Panc1 (cell line): ENCODE results near the gene ST3GAL4. TPM values are rescaled to one million over a fixed set of nuclear protein-coding genes. Genes with fewer than 3 reads are reported as not detected.

ENCODE experiments used
- ATAC-seq: fragments of 200-7000 bp; cut with Tn5 transposase; 2 replicates; pipeline ENCODE4 v1.9.1; 2020; ENCODE audit warnings: mild to moderate bottlenecking, moderate library complexity
- BruUV-seq: library from RNA; stranded (reverse); fragments of 400-500 nt; replicated peaks from 2 replicates; lab custom pipeline; 2021; lab: Mats Ljungman, UMichigan
- CTCF ChIA-PET: fragments of 300-600 bp; sonication (Branson Sonifier 250); formaldehyde crosslinking; loops from one replicate; lab custom pipeline; 2022; ENCODE audit warnings: antibody characterized with exemption; lab: Charles Lee
- POLR2A ChIA-PET: fragments of 300-600 bp; sonication (Branson Sonifier 250); formaldehyde crosslinking; loops from one replicate; lab custom pipeline; 2022; ENCODE audit warnings: antibody characterized with exemption; lab: Charles Lee
- DNase-seq: peaks from one replicate; pipeline ENCODE4 v3.0.0-alpha.2; 2010; ENCODE audit warnings: low read depth, low spot score
- H3K27ac ChIP-seq: 2 replicates; pipeline ENCODE4 v1.5.1; 2011; ENCODE audit warnings: mild to moderate bottlenecking, low read length, inconsistent platforms
- H3K27me3 ChIP-seq: fragments of 200-500 bp; sonication (Bioruptor generic); 2 replicates; pipeline ENCODE4 v1.6.0; 2014; ENCODE audit warnings: low read length, inconsistent platforms; ENCODE audit not compliant: control insufficient read depth, insufficient read depth
- H3K36me3 ChIP-seq: fragments of 200-500 bp; sonication (Bioruptor generic); 2 replicates; pipeline ENCODE4 v1.5.1; 2014; ENCODE audit warnings: inconsistent platforms, mild to moderate bottlenecking, low read length, moderate library complexity; ENCODE audit not compliant: control insufficient read depth, insufficient read depth
- H3K4me1 ChIP-seq: 2 replicates; pipeline ENCODE4 v1.5.1; 2011; ENCODE audit warnings: inconsistent platforms, mild to moderate bottlenecking, low read length, moderate library complexity; ENCODE audit not compliant: control insufficient read depth, insufficient read depth
- H3K4me3 ChIP-seq, 2 experiments: 2 replicates each; pipeline ENCODE4 v1.5.1; 2011 to 2012; ENCODE audit warnings: low read depth in 2 of 2, low read length in 2 of 2, mild to moderate bottlenecking in 2 of 2, inconsistent platforms in 1 of 2, moderate library complexity in 1 of 2
- H3K9me3 ChIP-seq: fragments of 200-500 bp; sonication (Bioruptor generic); 2 replicates; pipeline ENCODE4 v1.5.1; 2014; ENCODE audit warnings: low read depth, mild to moderate bottlenecking, inconsistent platforms, low read length, moderate library complexity; ENCODE audit not compliant: control insufficient read depth, insufficient read depth
- CTCF ChIP-seq: fragments of 450-650 bp; IDR thresholded peaks from 2 replicates; pipeline ENCODE4 v1.5.1; 2017; ENCODE audit warnings: mild to moderate bottlenecking
- POLR2AphosphoS5 ChIP-seq: IDR thresholded peaks from 2 replicates; pipeline ENCODE4 v1.6.1; 2012; ENCODE audit warnings: mild to moderate bottlenecking, low read depth, low read length, moderate library complexity
- SIN3A ChIP-seq: IDR thresholded peaks from 2 replicates; pipeline ENCODE4 v1.6.1; 2012; ENCODE audit warnings: low read depth, mild to moderate bottlenecking, low read length, moderate library complexity, borderline replicate concordance; ENCODE audit not compliant: insufficient read depth
- TCF7L2 ChIP-seq: IDR thresholded peaks from 2 replicates; pipeline ENCODE4 v1.6.1; 2011; ENCODE audit warnings: mild to moderate bottlenecking, low read depth, low read length, inconsistent platforms
- in situ Hi-C: cut with HindIII; loops from 2 replicates; pipeline ENCODE4 v1.10.0; 2016; ENCODE audit warnings: low sequenced_read_pairs, low pct_unique_long_range_greater_than_20kb
- intact Hi-C: fragments of 100-400 bp; cut with micrococcal nuclease; formaldehyde crosslinking; loops from one replicate; pipeline ENCODE4 v1.10.0; 2022; ENCODE audit not compliant: unreplicated experiment
- total RNA-seq: library from RNA; stranded (reverse); gene quantifications from one replicate; pipeline ENCODE4 v1.2.1, GENCODE V29; 2021; ENCODE audit not compliant: unreplicated experiment
- TF ChIP-seq, protein P1 (sequence below), 2 experiments: IDR thresholded peaks; 2 replicates each; pipeline ENCODE4 v1.6.1; 2011 to 2012; ENCODE audit warnings: low read depth in 2 of 2, control low read depth in 1 of 2, low read length in 1 of 2, mild to moderate bottlenecking in 1 of 2, moderate library complexity in 1 of 2; ENCODE audit not compliant: insufficient read depth in 1 of 2

ST3GAL4 gene
- total RNA-seq, 1 experiment from 2014 or later, result 56.6 TPM

DNA sequence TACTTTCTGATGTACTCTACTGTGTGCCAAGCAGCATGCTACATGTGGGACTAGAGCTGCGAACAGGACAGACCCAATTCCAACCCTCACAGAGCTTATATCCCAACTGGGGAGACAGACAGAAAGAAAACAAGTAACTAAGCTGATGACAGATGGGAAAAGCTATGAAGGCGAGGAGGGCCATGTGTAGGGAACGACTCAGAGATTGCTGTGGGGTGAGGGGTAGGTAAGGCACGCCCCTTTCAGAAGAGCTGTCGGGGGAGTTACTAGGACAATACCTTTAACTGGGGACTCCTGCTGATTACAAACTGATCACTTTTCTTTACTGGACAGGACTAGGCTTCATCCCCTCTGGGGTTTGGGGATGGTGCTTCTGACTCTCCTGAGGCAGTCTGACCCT lies 48.9 kb downstream of the ST3GAL4 start:
- POLR2A ChIA-PET, result no interaction called here
- Histone ChIP-seq H3K9me3 (no peaks in the 10 kb centered on the region), H3K27me3 (no peaks in the 10 kb centered on the region), H3K36me3 (no peaks in the 10 kb centered on the region), H3K27ac (no peak overlapping the region), H3K4me1 (no peaks in the 10 kb centered on the region), H3K4me3 (no peak overlapping the region)
- BruUV-seq, result no TSS peak
- no peak for ATAC-seq
- in situ Hi-C loops (no loop called here), intact Hi-C loops (no loop called here)
- CTCF ChIA-PET, result no interaction called here
- no peak for DNase-seq
- TF ChIP-seq, protein P1, sequence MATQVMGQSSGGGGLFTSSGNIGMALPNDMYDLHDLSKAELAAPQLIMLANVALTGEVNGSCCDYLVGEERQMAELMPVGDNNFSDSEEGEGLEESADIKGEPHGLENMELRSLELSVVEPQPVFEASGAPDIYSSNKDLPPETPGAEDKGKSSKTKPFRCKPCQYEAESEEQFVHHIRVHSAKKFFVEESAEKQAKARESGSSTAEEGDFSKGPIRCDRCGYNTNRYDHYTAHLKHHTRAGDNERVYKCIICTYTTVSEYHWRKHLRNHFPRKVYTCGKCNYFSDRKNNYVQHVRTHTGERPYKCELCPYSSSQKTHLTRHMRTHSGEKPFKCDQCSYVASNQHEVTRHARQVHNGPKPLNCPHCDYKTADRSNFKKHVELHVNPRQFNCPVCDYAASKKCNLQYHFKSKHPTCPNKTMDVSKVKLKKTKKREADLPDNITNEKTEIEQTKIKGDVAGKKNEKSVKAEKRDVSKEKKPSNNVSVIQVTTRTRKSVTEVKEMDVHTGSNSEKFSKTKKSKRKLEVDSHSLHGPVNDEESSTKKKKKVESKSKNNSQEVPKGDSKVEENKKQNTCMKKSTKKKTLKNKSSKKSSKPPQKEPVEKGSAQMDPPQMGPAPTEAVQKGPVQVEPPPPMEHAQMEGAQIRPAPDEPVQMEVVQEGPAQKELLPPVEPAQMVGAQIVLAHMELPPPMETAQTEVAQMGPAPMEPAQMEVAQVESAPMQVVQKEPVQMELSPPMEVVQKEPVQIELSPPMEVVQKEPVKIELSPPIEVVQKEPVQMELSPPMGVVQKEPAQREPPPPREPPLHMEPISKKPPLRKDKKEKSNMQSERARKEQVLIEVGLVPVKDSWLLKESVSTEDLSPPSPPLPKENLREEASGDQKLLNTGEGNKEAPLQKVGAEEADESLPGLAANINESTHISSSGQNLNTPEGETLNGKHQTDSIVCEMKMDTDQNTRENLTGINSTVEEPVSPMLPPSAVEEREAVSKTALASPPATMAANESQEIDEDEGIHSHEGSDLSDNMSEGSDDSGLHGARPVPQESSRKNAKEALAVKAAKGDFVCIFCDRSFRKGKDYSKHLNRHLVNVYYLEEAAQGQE (IDR thresholded peaks at IDR 0.05; ENCODE audit: insufficient read depth in 1 of 2, low read depth in 2 of 2, low read length in 1 of 2), result no peak
- no peak for TF ChIP-seq POLR2AphosphoS5
- no peak for TF ChIP-seq SIN3A

- POLR2A ChIA-PET, result no interaction called here
- BruUV-seq, result no TSS peak
- in situ Hi-C loops, result no loop called here
- TF ChIP-seq TCF7L2, result no peak
- no peak for TF ChIP-seq POLR2AphosphoS5
- TF ChIP-seq SIN3A, result no peak
- TF ChIP-seq CTCF, result no peak
- TF ChIP-seq, protein P1 (IDR thresholded peaks at IDR 0.05; ENCODE audit: insufficient read depth in 1 of 2, low read depth in 2 of 2, low read length in 1 of 2), result no peak
- no peaks in the 10 kb centered on the region for H3K9me3 ChIP-seq
- DNase-seq, result no peak
- no peak for ATAC-seq
- intact Hi-C loops, result no loop called here
- CTCF ChIA-PET, result no interaction called here
- H3K4me1 ChIP-seq, result no peaks in the 10 kb centered on the region
- no peaks in the 10 kb centered on the region for H3K27me3 ChIP-seq
- H3K4me3 ChIP-seq, result no peak overlapping the region
- H3K27ac ChIP-seq, result no peak overlapping the region
- no peaks in the 10 kb centered on the region for H3K36me3 ChIP-seq
Observed at GRCh38 chr11:126405374-126405773, 49.9 kb downstream of the ST3GAL4 start.
